Mononuclear cell (primary cell): ENCODE data around the gene KCNJ2. TPM values are rescaled to one million over a fixed set of nuclear protein-coding genes. Genes with fewer than 3 reads are reported as not detected.

ENCODE experiments used
- H3K27me3 ChIP-seq: 2 replicates; pipeline ENCODE4 v1.6.0; 2011; ENCODE audit warnings: low read length, control low read depth; ENCODE audit not compliant: insufficient read depth
- H3K4me1 ChIP-seq: 2 replicates; pipeline ENCODE4 v1.5.1; 2011; ENCODE audit warnings: mild to moderate bottlenecking, low read length, control low read depth; ENCODE audit not compliant: insufficient read depth
- H3K4me3 ChIP-seq: 2 replicates; pipeline ENCODE4 v1.5.1; 2011; ENCODE audit warnings: mild to moderate bottlenecking, low read length, moderate library complexity
- H3K9me3 ChIP-seq: 2 replicates; pipeline ENCODE4 v1.5.1; 2011; ENCODE audit warnings: low read depth, mild to moderate bottlenecking, control low read depth, low read length
- total RNA-seq: library from RNA; depleted of rRNA; stranded (reverse); fragments of >200 nt; gene quantifications from one replicate; pipeline ENCODE4 v1.2.3, GENCODE V29; 2012

Gene KCNJ2
- 4.6 TPM for total RNA-seq

DNA sequence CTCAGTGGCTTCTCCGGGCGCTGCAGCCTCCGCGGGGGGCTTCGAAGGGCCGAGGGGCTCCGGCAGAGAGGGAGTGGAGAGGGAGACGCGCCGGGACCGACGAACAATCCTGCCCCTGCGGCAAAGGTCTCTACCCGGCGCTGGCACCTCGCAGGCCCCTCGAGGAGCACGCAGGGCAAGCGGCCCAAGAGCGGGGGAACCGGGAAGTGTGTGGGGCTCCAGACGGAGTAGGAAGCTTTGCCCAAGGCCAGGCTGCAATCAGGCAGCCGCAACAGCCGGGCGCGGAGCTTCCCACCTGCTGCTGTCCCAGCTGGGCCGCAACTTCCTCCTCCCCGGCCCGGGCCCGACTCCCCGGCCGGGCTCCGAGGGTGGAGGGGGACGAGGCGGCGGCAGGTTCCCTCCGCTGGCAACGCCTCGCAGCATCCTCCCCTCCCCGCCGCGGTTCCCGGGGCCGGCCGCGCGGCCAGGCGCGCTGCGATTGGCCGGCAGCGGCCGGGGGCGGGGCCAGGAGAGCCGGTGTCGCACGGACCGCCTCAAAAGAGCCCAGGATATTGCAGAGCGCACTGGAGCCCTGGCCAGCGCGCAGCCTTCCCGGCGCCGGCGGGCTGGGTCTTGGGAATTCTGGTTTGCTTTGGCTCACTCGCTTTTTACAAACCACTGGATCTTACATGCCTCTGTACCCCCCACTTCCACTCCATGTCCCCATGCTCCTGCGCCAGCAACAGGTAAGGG lies at the start of gene KCNJ2:
KCNJ2 (plus strand) TSS at position 556 of the 732 bp plus-strand sequence. CDS start 5,508 bp downstream, outside the sequence.
- Histone ChIP-seq H3K27me3 (peaks cover 10% of the 10 kb centered on the region), H3K4me3 (peak within 1 kb of the TSS; percentile 69), H3K4me1 (peaks cover 47% of the 10 kb centered on the region), H3K9me3 (no peaks in the 10 kb centered on the region)

DNA sequence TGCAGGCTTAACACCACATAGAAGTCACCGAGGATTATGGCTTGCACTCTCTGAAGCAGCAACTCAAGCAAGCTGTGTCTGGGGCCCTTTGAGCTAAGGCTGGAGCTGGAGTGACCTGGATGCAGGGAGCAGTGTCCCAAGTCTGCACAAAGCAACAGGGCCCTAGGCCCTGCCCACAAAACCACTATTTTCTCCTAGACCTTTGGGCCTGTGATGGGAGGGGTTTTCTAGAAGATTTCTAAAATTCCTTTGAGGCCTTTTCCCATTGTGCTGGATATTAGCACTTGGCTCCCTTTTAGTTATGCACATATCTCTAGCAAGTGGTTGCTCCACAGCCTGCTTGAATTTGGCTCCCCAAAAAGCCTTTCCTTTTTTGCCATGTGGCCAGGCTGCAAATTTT lies 49.8 kb upstream of the KCNJ2 start:
- Histone ChIP-seq H3K9me3 (no peaks in the 10 kb centered on the region), H3K27me3 (no peaks in the 10 kb centered on the region), H3K4me1 (peaks cover 53% of the 10 kb centered on the region), H3K4me3 (no peak overlapping the region)

DNA sequence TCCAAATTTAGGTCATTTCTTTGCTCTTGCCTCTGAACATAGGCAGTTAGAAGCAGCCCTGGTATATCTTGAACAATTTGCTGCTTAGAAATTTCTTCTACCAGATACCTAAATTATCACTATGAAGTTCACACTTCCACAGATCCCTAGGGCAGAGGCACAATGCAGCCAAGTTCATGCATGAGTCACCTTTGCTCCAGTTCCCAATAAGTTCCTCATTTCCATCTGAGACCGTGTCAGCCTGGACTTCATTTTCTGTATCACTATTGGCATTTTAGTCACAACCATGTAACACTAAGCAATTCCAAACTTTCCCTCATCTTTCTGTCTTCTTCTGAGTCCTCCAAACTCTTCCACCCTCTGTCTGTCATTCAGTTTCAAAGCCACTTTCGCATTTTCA lies 49.3 kb upstream of the KCNJ2 start:
- Histone ChIP-seq H3K9me3 (no peaks in the 10 kb centered on the region), H3K27me3 (no peaks in the 10 kb centered on the region), H3K4me1 (peaks cover 57% of the 10 kb centered on the region), H3K4me3 (no peak overlapping the region)

DNA sequence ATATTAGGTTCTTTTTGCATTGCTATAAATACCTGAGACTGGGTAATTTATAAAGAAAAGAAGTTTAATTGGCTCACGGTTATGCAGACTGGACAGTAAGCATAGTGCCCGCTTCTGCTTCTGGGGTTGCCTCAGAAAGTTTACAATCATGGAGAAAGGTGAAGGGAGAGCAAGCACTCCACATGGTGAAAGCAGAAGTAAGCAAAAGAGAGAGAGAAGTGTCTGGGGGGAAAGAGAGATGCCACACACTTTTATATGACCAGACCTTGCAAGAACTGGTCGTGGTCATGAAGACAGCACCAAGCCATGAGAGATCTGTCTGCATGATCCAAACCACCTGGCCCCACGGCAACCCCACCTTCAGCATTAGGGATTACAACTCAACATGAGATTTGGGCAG lies 48.9 kb upstream of the KCNJ2 start:
- Histone ChIP-seq H3K27me3 (no peaks in the 10 kb centered on the region), H3K4me3 (no peak overlapping the region), H3K4me1 (peaks cover 57% of the 10 kb centered on the region), H3K9me3 (no peaks in the 10 kb centered on the region)

DNA sequence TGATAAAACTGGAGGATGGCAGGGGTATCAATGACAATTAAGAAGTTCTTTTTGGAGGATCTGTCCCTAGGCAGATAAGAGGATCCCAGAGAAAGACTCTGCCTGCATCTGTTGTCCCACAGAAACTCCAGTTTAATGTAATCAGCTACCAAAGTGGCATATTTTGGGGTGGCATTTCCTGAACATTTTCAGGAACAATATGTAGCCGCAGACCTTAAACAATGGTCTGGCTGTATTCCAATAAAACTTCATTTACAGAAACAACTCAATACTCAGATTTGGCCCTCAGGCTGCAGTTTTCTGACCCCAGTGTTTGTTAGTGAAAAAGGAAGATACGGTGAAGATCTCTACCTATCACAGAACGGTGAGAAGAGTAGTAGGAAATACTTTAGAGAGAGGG lies 48.2 kb upstream of the KCNJ2 start:
- no peaks in the 10 kb centered on the region for H3K9me3 ChIP-seq
- H3K27me3 ChIP-seq = no peaks in the 10 kb centered on the region
- no peak overlapping the region for H3K4me3 ChIP-seq
- peaks cover 57% of the 10 kb centered on the region for H3K4me1 ChIP-seq

DNA sequence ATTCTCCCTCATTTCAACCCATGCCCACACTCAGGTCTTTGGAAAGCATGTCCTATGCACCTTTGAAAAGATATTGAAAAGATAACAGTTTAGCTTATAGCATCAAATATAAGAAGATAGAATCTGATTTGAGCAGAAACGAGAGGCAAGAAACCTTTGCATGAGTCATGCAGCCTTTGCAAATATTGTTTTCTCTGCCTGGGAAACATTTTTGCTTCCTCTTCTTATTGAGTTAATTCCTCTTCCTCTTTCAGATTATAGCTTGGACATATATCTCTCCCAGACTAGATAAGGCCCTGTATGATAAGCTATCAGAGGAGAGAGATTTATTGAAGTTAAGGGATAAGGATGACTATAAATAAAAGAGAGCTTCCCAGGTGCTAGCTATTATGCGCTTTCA lies 46.1 kb upstream of the KCNJ2 start:
- Histone ChIP-seq H3K9me3 (no peaks in the 10 kb centered on the region), H3K27me3 (no peaks in the 10 kb centered on the region), H3K4me1 (peaks cover 57% of the 10 kb centered on the region), H3K4me3 (no peak overlapping the region)

DNA sequence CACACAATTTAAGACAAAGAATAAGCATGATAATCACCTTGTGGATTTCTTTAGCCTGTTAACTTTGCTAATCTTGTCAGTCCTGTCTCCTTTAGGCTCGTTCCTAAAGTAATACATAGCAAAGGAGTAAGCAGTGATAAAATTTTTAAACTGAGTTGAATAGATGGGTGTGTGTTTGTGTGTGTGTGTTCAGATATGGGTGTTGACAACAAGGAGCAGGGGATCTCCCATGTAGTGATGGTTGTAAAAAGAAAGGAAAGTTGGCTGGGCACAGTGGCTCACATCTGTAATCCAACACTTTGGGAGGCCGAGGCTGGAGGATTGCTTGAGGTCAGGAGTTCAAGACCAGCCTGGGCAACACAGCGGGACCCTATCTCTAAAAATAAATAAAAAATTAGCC lies 44.6 kb upstream of the KCNJ2 start:
- Histone ChIP-seq H3K4me1 (peaks cover 52% of the 10 kb centered on the region), H3K9me3 (no peaks in the 10 kb centered on the region), H3K4me3 (no peak overlapping the region), H3K27me3 (no peaks in the 10 kb centered on the region)

DNA sequence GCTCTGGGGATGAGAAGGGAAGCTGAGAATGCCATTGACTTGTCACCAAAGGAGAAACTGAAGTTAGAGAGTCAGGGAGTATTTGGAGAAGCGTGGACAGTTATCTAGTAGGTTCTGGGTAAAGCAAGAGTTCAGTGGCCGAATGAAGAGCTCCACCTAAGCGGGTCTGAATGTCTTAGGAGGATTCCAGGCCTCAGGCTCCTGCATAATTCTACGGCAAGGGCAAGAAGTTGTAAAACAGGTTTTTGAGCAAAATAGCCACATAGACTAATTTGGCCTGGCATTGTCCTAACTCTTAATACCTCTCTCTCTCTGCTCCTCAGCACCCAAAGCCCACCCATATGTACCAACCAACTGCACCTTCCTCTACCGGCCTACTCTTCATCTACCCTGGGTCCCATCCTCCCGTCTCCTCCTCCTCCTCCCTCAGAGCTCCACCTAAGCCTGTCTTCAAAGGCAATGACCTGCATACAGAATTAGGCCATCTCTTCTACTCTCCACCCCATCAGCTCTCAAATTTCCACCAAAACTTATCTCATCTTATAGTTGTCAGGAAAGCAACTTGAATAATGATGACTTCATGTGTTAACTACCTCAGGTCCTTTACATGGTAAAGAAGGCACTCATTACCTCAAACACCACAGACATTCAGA lies 42.0 kb upstream of the KCNJ2 start:
- Histone ChIP-seq H3K4me3 (no peak overlapping the region), H3K9me3 (no peaks in the 10 kb centered on the region), H3K27me3 (no peaks in the 10 kb centered on the region), H3K4me1 (peaks cover 25% of the 10 kb centered on the region)

DNA sequence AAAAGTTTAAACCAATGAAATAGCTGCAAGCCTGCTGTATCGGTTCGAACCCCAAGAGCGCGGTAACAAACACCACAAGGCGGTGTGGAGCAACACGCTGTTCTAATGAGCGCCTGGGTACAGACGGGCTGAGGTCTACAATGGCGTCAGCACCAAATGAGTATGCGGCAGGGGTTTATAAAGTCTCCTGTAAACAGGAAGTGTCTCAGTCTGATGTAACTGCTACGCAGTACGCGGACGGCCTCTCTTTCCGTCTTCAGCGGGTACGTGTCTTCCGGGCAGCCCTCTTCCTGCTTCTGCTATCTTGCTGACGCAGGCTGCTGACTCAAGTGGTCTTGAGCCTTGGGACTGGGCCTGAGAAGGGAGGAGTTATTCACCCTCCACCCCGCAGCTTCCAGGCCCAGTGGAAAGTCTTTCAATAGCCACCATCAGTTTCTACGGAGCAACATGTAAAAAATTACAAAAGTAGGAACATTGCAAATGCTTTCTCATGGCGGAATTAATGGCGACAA lies 40.5 kb upstream of the KCNJ2 start:
- H3K4me3 ChIP-seq = no peak overlapping the region
- H3K4me1 ChIP-seq = peaks cover 12% of the 10 kb centered on the region
- no peaks in the 10 kb centered on the region for H3K27me3 ChIP-seq
- H3K9me3 ChIP-seq = no peaks in the 10 kb centered on the region

DNA sequence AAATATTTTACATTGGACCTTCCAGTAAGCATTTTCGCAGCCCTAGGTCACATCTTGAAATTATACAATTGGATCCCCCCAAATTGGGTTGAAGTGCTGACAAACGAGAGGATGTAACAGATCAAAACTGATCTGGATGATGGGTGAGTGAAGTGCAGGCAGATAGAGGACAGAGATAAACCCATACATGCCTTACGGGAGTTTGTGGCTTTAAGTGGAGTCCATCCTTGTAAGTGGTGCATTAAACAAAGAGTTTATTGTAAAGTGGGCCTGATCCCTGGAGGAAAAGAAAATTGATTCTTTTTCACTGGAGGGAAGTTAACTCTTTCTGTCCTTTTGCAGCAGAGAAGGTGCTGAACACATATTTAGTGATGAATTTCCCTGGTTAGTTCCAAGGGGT lies 39.0 kb upstream of the KCNJ2 start:
- H3K4me3 ChIP-seq = no peak overlapping the region
- no peaks in the 10 kb centered on the region for H3K4me1 ChIP-seq
- H3K9me3 ChIP-seq = no peaks in the 10 kb centered on the region
- H3K27me3 ChIP-seq = no peaks in the 10 kb centered on the region

DNA sequence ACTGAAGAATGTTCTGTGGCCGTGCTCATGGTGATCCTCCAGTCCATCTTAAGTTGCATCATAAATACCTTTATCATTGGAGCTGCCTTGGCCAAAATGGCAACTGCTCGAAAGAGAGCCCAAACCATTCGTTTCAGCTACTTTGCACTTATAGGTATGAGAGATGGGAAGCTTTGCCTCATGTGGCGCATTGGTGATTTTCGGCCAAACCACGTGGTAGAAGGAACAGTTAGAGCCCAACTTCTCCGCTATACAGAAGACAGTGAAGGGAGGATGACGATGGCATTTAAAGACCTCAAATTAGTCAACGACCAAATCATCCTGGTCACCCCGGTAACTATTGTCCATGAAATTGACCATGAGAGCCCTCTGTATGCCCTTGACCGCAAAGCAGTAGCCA lies 36.8 kb upstream of the KCNJ2 start:
- Histone ChIP-seq H3K27me3 (no peaks in the 10 kb centered on the region), H3K9me3 (no peaks in the 10 kb centered on the region)

DNA sequence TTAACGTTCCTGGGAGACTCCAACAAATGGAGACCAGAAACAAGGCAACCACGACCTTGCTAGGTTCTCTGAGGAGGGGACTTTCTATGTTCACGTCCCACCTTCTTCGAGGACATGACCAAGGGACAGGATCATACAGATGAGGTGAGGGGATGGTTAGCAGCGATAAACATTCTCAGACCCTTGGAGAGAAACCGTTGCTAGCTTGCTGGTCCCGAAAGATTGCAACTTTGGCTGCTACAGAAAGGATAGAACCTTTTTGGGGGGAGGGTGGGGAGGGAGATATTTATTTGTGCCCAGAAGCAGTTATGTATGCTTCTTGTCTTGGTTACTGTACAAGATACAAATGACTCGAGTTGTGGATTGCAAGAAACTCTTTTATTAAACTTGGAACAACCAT lies 35.3 kb upstream of the KCNJ2 start:
- Histone ChIP-seq H3K4me3 (no peak overlapping the region), H3K9me3 (no peaks in the 10 kb centered on the region), H3K27me3 (no peaks in the 10 kb centered on the region), H3K4me1 (peaks cover 13% of the 10 kb centered on the region)

More for the DNA sequence above, 36.8 kb upstream of the KCNJ2 start:
- Histone ChIP-seq H3K4me1 (peaks cover 9% of the 10 kb centered on the region), H3K4me3 (no peak overlapping the region)

DNA sequence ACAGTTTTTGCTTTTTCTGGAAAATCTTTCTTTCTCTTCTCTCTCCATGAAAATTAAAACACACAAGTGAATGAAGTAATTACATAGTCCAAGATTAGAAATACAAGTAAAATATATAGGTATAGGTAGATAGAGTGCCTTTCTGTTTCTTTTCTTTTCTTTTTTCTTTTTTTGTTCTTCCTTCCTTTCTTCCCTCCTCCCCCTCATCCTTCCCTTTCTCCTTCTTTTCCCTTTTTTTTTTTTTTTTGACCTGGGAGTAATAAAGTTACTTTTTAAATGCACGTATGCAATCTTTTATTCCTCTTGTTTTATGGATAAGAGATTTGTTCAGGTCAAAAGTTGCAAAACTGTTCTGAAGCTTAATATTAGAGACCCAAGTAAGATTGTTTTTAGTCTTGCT lies 34.6 kb upstream of the KCNJ2 start:
- Histone ChIP-seq H3K27me3 (no peaks in the 10 kb centered on the region), H3K4me1 (peaks cover 13% of the 10 kb centered on the region), H3K4me3 (no peak overlapping the region), H3K9me3 (no peaks in the 10 kb centered on the region)

DNA sequence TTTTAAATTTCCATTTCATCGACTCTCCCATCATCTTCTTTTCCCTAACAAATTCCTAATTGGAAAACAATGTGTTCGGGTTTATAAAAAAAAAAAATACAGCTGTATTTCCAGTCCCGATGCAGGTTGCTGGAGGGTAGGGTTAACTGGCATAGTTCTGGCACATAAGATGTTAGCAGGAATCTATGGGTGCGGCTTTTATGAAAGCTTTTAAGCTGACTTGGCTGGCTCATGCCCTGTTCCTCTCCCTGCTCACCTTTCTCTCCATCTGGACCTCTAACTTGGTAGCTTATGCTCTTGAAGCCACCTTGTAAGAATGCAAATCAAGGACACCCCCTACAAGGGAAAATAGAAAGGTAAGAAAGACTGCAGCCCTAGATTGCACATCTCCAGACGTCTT lies 33.2 kb upstream of the KCNJ2 start:
- H3K4me3 ChIP-seq = no peak overlapping the region
- H3K4me1 ChIP-seq = peaks cover 13% of the 10 kb centered on the region
- no peaks in the 10 kb centered on the region for H3K27me3 ChIP-seq
- H3K9me3 ChIP-seq = no peaks in the 10 kb centered on the region

DNA sequence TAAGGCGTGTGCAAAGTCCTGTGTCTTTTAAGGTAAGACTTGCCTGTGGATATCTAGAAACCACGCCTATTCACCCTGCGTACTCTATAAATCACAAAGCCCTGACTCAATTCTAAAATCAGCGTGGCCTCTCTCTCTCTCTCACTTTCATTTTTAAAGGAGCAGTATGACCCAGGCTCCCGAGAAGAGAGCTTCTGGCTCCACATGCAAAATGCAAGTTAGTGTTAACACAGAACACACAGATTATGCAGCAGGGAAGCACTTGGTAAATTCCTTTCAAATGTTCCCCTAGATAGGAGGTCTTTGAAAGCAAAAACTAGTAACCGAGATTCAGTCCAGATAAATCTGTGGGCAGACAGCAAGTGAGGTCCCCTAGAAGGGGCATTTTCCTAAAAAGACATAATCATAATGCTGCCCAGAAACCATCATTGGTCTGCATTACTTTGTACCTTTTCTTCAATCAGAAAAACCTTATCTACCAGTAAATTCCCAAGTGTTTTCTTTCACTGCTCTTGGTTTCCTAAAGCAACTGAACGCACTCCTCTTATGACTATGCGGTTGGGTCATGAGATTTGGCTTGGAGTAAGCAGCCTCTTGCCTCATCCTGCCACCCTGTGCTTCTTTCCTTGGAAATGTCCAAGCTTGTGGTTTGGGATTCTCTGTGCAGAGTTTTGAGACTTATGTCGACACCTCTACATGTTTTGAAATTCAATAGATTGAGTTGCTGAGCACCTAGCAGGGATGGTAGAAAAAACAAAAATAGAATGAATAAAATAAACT lies 31.7 kb upstream of the KCNJ2 start:
- peak overlapping the region; percentile 20 for H3K4me3 ChIP-seq
- H3K4me1 ChIP-seq = peaks cover 13% of the 10 kb centered on the region
- H3K9me3 ChIP-seq = no peaks in the 10 kb centered on the region
- H3K27me3 ChIP-seq = no peaks in the 10 kb centered on the region
